ENCODE results near the gene CMKLR1.

Gene CMKLR1

GRCh38 chr12:108306506-108306905 is 32.6 kb downstream of the CMKLR1 start:
- H3K4me1 ChIP-seq (ENCODE audit: control insufficient read depth, insufficient read depth, low read length), result peaks cover 13% of the 10 kb centered on the region
- no peaks in the 10 kb centered on the region for H3K27me3 ChIP-seq (ENCODE audit: control insufficient read depth, insufficient read depth, low read length)
- no peak overlapping the region for H3K9ac ChIP-seq (ENCODE audit: low read length)
- H3K36me3 ChIP-seq (ENCODE audit: control insufficient read depth, insufficient read depth, low read length), result no peaks in the 10 kb centered on the region
- H3K4me3 ChIP-seq (ENCODE audit: low read length), result no peak overlapping the region
- H3K27ac ChIP-seq (ENCODE audit: low read depth, low read length), result no peak overlapping the region

GRCh38 chr12:108305991-108306501 is 33.1 kb downstream of the CMKLR1 start:
- Histone ChIP-seq H3K27ac (ENCODE audit: low read depth, low read length) (peak overlapping the region; percentile 40), H3K4me1 (ENCODE audit: control insufficient read depth, insufficient read depth, low read length) (peaks cover 13% of the 10 kb centered on the region), H3K9ac (ENCODE audit: low read length) (no peak overlapping the region), H3K36me3 (ENCODE audit: control insufficient read depth, insufficient read depth, low read length) (no peaks in the 10 kb centered on the region), H3K4me3 (ENCODE audit: low read length) (no peak overlapping the region), H3K27me3 (ENCODE audit: control insufficient read depth, insufficient read depth, low read length) (no peaks in the 10 kb centered on the region)

GRCh38 chr12:108305520-108305919 is 33.6 kb downstream of the CMKLR1 start:
- Histone ChIP-seq H3K9ac (ENCODE audit: low read length) (no peak overlapping the region), H3K27me3 (ENCODE audit: control insufficient read depth, insufficient read depth, low read length) (no peaks in the 10 kb centered on the region), H3K36me3 (ENCODE audit: control insufficient read depth, insufficient read depth, low read length) (no peaks in the 10 kb centered on the region), H3K27ac (ENCODE audit: low read depth, low read length) (peak overlapping the region; percentile 40), H3K4me3 (ENCODE audit: low read length) (no peak overlapping the region), H3K4me1 (ENCODE audit: control insufficient read depth, insufficient read depth, low read length) (peaks cover 13% of the 10 kb centered on the region)

DNA sequence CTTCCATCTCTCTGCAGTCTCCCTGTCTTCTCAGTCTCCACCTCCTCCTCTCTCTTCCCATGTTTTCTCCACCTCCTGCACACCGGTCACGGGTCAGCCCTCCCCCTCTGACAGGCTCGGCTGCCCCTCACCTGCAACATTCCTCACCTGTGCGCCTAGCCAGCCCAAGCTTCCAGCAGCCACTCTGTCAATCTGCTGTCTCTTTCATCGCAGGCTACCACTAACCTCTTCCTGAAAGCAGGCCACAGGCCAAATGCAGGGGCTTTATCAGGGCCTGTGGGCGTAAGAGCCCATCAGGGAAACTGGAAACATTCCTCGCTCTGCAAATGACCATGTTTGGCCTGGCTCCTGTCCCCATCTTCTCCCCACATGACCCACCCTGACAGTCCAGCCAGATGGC is 34.5 kb downstream of the CMKLR1 start:
- H3K4me3 ChIP-seq (ENCODE audit: low read length), result no peak overlapping the region
- no peak overlapping the region for H3K9ac ChIP-seq (ENCODE audit: low read length)
- H3K4me1 ChIP-seq (ENCODE audit: control insufficient read depth, insufficient read depth, low read length), result peaks cover 13% of the 10 kb centered on the region
- H3K27me3 ChIP-seq (ENCODE audit: control insufficient read depth, insufficient read depth, low read length), result no peaks in the 10 kb centered on the region
- no peaks in the 10 kb centered on the region for H3K36me3 ChIP-seq (ENCODE audit: control insufficient read depth, insufficient read depth, low read length)
- H3K27ac ChIP-seq (ENCODE audit: low read depth, low read length), result no peak overlapping the region

DNA sequence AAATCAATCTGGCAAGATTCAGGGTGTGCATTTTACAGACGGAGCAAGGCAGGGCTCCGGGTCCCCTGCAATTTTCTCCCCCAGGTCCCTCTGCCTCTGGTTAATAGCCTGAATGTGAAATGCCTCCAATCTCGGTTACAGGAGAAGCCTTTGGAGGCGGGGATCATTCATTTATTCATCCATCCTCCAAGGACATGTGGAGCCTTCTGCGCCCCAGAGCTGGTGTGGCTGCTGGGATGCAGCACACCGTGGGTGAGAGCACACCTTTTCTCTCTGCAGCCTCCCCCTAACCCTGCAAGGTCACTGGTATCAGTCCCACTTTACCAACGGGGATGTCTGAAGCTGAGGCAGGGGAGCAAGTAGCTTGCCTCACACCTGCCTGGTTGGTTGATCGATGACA is 35.4 kb downstream of the CMKLR1 start:
- Histone ChIP-seq H3K9ac (ENCODE audit: low read length) (no peak overlapping the region), H3K36me3 (ENCODE audit: control insufficient read depth, insufficient read depth, low read length) (no peaks in the 10 kb centered on the region), H3K27me3 (ENCODE audit: control insufficient read depth, insufficient read depth, low read length) (no peaks in the 10 kb centered on the region), H3K27ac (ENCODE audit: low read depth, low read length) (no peak overlapping the region), H3K4me3 (ENCODE audit: low read length) (no peak overlapping the region), H3K4me1 (ENCODE audit: control insufficient read depth, insufficient read depth, low read length) (peaks cover 13% of the 10 kb centered on the region)

DNA sequence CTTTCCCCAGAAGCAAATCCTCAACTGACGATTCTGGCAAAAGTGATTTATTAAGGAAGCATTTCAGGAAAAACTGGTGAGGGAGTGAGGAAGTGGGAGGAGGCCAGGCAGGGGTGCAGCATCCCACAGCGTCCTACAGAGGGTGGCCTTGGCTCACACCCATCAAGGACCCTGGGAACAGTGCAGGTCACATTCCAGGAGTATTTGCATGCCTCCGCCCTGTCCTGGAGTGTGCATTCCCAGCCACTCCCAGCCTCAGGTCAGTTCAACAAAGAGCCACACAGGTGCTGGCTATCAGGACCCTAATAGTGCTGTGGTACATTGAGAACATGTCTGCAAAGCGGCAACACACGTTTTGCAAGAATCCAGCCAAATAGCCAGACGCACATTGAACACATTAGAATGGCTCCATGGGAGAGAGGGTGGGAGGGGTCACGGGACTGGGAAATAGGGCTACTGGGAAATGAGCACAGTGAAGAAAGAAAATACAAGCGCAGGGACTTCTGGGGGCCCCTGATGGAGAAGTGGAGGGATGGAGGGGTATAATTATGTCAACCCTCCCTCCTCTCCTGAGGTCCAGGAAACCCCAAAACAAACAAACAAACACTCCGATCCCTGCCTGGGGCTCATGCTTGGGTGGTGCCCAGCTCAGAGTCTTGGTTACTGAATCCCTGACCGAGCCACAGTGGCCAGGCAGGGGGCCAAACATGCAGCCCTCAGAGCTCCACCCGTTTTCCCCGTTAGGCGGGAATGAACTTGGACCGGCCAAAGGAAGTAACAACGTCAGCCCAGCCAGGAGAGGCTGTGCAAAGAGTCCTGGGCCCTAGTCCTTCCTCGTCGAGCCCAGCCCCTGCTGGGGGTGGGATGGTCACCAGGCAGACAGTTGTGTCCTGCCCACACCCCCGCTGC is 36.5 kb downstream of the CMKLR1 start:
- H3K27ac ChIP-seq (ENCODE audit: low read depth, low read length), result no peak overlapping the region
- H3K9ac ChIP-seq (ENCODE audit: low read length), result no peak overlapping the region
- H3K4me1 ChIP-seq (ENCODE audit: control insufficient read depth, insufficient read depth, low read length), result peaks cover 13% of the 10 kb centered on the region
- no peak overlapping the region for H3K4me3 ChIP-seq (ENCODE audit: low read length)
- H3K27me3 ChIP-seq (ENCODE audit: control insufficient read depth, insufficient read depth, low read length), result no peaks in the 10 kb centered on the region
- no peaks in the 10 kb centered on the region for H3K36me3 ChIP-seq (ENCODE audit: control insufficient read depth, insufficient read depth, low read length)

DNA sequence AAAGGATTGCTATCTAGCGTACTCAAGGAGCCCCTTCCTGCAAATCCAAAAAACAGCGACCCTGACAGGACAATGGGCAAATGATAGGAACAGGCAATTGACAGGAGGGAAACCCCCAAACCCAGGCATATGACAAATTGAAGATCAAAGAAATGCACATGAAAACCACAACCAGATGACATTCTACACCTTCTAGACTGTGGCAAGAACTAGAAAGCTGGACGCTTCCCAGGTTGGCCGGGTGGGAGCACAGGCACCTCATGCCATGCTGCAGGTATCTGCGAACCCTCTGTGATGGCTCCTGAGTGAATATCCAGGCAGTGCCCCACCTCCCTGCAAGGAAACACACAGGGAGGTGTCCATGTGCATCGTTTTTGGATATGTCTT is 37.1 kb downstream of the CMKLR1 start:
- no peak overlapping the region for H3K9ac ChIP-seq (ENCODE audit: low read length)
- no peak overlapping the region for H3K27ac ChIP-seq (ENCODE audit: low read depth, low read length)
- H3K27me3 ChIP-seq (ENCODE audit: control insufficient read depth, insufficient read depth, low read length), result no peaks in the 10 kb centered on the region
- H3K36me3 ChIP-seq (ENCODE audit: control insufficient read depth, insufficient read depth, low read length), result no peaks in the 10 kb centered on the region
- no peak overlapping the region for H3K4me3 ChIP-seq (ENCODE audit: low read length)
- peaks cover 13% of the 10 kb centered on the region for H3K4me1 ChIP-seq (ENCODE audit: control insufficient read depth, insufficient read depth, low read length)

- H3K9ac ChIP-seq (ENCODE audit: low read length), result no peak overlapping the region
- peaks cover 13% of the 10 kb centered on the region for H3K4me1 ChIP-seq (ENCODE audit: control insufficient read depth, insufficient read depth, low read length)
- H3K36me3 ChIP-seq (ENCODE audit: control insufficient read depth, insufficient read depth, low read length), result no peaks in the 10 kb centered on the region
- no peak overlapping the region for H3K27ac ChIP-seq (ENCODE audit: low read depth, low read length)
- H3K27me3 ChIP-seq (ENCODE audit: control insufficient read depth, insufficient read depth, low read length), result no peaks in the 10 kb centered on the region
- no peak overlapping the region for H3K4me3 ChIP-seq (ENCODE audit: low read length)
Observed at GRCh38 chr12:108301346-108301745, 37.8 kb downstream of the CMKLR1 start.

GRCh38 chr12:108299980-108300696 is 39.0 kb downstream of the CMKLR1 start:
- Histone ChIP-seq H3K4me1 (ENCODE audit: control insufficient read depth, insufficient read depth, low read length) (peaks cover 5% of the 10 kb centered on the region), H3K9ac (ENCODE audit: low read length) (no peak overlapping the region), H3K4me3 (ENCODE audit: low read length) (no peak overlapping the region), H3K27ac (ENCODE audit: low read depth, low read length) (no peak overlapping the region), H3K36me3 (ENCODE audit: control insufficient read depth, insufficient read depth, low read length) (no peaks in the 10 kb centered on the region), H3K27me3 (ENCODE audit: control insufficient read depth, insufficient read depth, low read length) (no peaks in the 10 kb centered on the region)

- H3K27ac ChIP-seq (ENCODE audit: low read depth, low read length), result no peak overlapping the region
- no peak overlapping the region for H3K4me3 ChIP-seq (ENCODE audit: low read length)
- H3K9ac ChIP-seq (ENCODE audit: low read length), result no peak overlapping the region
- H3K4me1 ChIP-seq (ENCODE audit: control insufficient read depth, insufficient read depth, low read length), result no peaks in the 10 kb centered on the region
- no peaks in the 10 kb centered on the region for H3K27me3 ChIP-seq (ENCODE audit: control insufficient read depth, insufficient read depth, low read length)
- no peaks in the 10 kb centered on the region for H3K36me3 ChIP-seq (ENCODE audit: control insufficient read depth, insufficient read depth, low read length)
Observed at GRCh38 chr12:108299516-108299915, 39.6 kb downstream of the CMKLR1 start.

- Histone ChIP-seq H3K4me3 (ENCODE audit: low read length) (no peak overlapping the region), H3K36me3 (ENCODE audit: control insufficient read depth, insufficient read depth, low read length) (no peaks in the 10 kb centered on the region), H3K9ac (ENCODE audit: low read length) (no peak overlapping the region), H3K27me3 (ENCODE audit: control insufficient read depth, insufficient read depth, low read length) (no peaks in the 10 kb centered on the region), H3K4me1 (ENCODE audit: control insufficient read depth, insufficient read depth, low read length) (no peaks in the 10 kb centered on the region), H3K27ac (ENCODE audit: low read depth, low read length) (no peak overlapping the region)
Observed at GRCh38 chr12:108298761-108299275, 40.3 kb downstream of the CMKLR1 start.

GRCh38 chr12:108297895-108298760 is 41.0 kb downstream of the CMKLR1 start:
- Histone ChIP-seq H3K4me3 (ENCODE audit: low read length) (no peak overlapping the region), H3K9ac (ENCODE audit: low read length) (no peak overlapping the region), H3K36me3 (ENCODE audit: control insufficient read depth, insufficient read depth, low read length) (no peaks in the 10 kb centered on the region), H3K4me1 (ENCODE audit: control insufficient read depth, insufficient read depth, low read length) (no peaks in the 10 kb centered on the region), H3K27me3 (ENCODE audit: control insufficient read depth, insufficient read depth, low read length) (no peaks in the 10 kb centered on the region), H3K27ac (ENCODE audit: low read depth, low read length) (no peak overlapping the region)
